Gastroesophageal sphincter (tissue), 3 donors: ENCODE measurements around the gene PTPN14.

Experiments used
- CTCF ChIP-seq, 4 experiments: fragments of 200-600 bp in 2 of 4; fragments of 450-650 bp in 2 of 4; sonication (generic) in 1 of 4; IDR thresholded peaks; one replicate each; pipeline ENCODE4 v1.5.1; 2017 to 2019; ENCODE audit warnings: antibody characterized with exemption in 4 of 4, mild to moderate bottlenecking in 2 of 4, moderate library complexity in 2 of 4
- EP300 ChIP-seq: sonication (generic); formaldehyde crosslinking; IDR thresholded peaks from one replicate; pipeline ENCODE4 v1.6.1; 2017; ENCODE audit warnings: antibody characterized with exemption, mild to moderate bottlenecking

GRCh38 chr1:214583113-214583512, 31.7 kb upstream of the PTPN14 start:
- TF ChIP-seq EP300 (no peak), CTCF (IDR thresholded peaks at IDR 0.05) (no peak)
